Endometrial microvascular endothelial cells (primary cell): ENCODE data around the gene CENPK. TPM values are rescaled to one million over a fixed set of nuclear protein-coding genes. Genes with fewer than 3 reads are reported as not detected.

Source experiments
- in situ Hi-C: cut with HindIII; loops from 2 replicates; pipeline ENCODE4 v1.10.0; 2017; ENCODE audit warnings: low sequenced_read_pairs, low pct_unique_long_range_greater_than_20kb; ENCODE audit errors: inconsistent ontology term
- total RNA-seq: library from RNA; depleted of rRNA; stranded (reverse); fragments of >200 nt; gene quantifications from one replicate; pipeline ENCODE4 v1.2.3, GENCODE V29; 2015; ENCODE audit errors: inconsistent ontology term

The CENPK gene
- total RNA-seq, 1 donor from 2014 or later = 22.5 TPM

DNA sequence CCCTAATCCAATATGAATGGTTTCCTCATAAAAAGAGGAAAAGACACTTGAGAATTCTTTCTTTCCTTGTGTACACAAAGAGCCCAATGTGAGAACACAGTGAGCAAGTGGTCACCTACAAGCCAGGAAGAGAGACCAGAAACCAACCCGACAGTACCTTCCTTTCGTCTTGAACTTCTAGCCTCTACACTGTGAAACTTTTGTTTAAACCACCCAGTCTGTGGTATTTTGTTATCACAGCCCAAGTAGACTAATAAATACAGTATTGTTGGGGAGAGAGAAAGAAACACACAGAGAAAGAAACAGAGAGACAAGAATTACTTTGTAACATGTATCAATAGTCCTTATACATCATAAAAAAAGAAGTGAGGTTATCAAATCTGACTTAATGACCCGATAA lies 37.2 kb downstream of the CENPK start:
- in situ Hi-C loops = no loop called here

DNA sequence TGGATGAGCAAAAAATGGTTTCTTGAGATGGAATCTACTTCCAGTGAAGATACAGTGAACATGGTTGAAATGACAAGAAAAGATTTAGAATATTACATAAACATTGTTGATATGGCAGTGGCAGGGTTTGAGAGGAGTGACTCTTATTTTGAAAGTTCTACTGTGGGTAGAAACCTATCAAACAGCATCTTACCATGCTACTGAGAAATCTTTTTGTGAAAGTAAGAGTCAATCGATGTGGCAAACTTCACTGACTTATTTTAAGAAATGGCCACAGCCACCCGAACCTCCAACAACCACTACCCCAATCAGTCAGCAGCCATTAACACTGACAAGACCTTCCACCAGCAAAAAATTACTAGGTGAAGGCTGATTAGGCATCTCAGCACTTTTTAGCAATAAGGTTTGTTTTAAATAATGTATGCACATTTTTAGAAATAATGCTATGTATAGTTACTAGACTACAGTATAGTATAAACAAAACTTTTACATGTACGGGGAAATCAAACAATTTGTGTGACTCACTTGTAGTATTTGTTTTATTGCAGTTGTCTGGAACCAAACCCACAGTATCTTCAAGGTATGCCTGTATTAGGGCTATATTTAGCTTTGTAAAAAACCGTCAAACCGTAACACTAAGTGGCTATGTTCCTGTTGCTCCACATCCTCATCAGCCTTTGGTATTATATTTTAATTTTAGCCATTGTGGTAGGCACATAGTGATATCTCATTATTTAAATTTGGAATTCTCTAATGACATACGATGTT lies 50.6 kb downstream of the CENPK start:
- in situ Hi-C loops = no loop called here

DNA sequence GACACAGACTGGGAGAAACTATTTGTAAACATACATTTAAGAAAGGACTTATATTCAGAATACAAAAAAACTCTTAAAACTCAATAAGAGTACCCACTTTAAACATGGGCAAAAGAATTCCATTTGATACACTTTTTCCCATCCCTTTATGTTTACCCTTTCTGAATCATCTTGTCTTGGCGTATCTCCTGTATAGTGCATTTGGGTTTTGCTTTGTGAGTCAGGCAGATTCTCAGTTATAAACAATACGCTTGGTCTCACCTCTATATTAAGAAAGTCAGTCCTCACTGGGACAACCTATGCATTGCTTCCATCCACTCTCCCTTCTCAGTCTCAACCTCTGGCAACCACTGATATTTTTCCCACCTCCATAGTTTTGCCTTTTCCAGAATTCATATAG lies 54.0 kb downstream of the CENPK start:
- in situ Hi-C loops = no loop called here

DNA sequence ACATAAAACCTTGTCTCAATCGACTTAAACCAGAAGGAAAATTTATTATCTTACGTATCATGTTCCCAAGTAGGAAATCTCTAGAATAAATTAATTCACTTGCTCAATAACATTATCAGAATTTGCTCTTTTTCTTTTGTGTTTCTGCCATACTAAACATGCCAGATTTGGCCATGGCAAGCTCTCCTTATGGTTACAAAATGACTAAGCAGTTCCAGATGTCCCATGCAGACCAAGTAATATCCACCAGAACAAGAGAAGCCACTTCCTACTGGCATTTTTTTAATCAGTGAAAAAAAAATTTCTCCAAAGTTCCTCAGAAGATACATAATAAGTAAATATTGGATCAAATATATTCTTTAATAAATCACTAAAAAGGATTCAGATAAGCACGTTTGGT lies 56.0 kb downstream of the CENPK start:
- in situ Hi-C loops = no loop called here

DNA sequence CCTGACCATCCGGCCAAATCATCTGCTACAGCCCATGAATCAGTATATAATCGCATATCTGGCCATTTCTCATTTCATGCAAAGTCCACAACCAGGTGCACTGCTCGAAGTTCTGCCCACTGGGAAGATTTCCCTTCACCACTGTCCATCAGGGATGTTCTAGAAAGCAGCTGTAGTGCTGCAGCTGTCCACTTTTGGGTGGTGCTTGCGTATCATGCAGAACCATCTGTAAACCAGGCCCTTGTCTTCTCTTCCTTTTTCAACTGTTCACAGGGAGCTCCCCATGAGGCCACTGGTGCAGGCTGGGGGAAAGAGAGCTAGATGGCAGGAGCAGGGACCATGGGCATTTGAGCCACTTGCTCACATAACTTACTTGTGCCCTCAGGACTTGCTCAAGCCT lies 73.8 kb downstream of the CENPK start:
- in situ Hi-C loops = loop anchor here (25.0 kb wide), 1 partner anchor 527 kb away; no protein-coding TSS in a partner anchor

DNA sequence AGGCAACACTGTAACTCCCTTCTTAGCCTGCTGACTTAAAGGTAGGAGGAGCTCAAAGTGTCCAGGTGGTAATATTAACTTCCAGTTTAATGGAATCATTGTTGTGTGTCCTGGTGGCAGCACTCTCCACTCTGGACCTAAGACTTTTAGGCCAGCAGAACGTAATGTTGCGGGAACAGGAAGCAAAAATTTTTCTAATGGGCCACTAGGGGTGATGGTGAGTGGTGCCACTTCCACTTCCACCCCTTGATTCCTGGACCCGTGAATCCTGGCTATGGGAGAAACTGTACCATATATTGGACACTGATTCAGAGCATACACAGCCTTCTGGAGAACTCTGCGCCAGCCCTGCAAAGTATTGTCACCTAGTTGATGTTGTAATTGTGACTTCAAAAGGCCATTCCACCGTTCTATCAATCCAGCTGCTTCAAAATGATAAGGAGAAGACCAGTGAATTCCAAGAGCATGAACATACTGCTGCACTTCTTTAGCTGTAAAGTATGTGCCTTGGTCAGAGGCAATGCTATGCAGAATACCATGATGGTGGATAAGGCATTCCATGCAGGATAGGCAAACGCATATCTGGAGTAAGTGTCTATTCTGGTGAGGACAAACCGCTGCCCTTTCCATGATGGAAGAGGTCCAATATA lies 74.8 kb downstream of the CENPK start:
- in situ Hi-C loops = loop anchor here (25.0 kb wide), 1 partner anchor 526 kb away; no protein-coding TSS in a partner anchor

DNA sequence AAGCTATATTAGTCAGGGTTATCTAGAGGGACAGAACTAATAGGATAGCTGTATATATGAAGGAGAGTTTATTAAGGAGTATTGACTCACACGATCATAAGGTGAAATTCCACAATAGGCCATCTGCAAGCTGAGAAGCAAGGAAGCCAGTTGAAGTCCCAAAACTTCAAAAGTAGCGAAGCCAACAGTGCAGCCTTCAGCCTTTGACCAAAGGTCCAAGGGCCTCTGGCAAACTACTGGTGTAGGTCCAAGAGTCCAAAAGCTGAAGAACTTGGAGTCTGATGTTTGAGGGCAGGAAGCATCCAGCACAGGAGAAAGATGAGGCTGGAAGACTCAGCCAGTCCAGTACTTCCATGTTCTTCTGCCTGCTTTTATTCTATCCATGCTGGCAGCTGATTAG lies 76.2 kb downstream of the CENPK start:
- in situ Hi-C loops = loop anchor here (25.0 kb wide), 1 partner anchor 525 kb away; no protein-coding TSS in a partner anchor

DNA sequence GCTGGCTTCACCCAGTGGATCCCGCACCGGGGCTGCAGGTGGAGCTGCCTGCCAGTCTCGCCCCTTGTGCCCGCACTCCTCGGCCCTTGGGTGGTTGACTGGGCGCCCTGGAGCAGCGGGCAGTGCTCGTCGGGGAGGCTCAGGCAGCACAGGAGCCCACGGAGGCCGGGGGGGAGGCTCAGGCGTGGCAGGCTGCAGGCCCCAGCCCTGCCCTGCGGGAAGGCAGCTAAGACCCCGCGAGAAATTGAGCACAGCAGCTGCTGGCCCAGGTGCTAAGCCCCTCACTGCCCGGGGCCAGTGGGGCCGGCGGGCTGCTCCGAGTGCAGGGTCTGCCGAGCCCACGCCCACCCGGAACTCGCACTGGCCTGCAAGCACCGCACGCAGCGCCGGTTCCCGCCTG lies 77.6 kb downstream of the CENPK start:
- in situ Hi-C loops = loop anchor here (25.0 kb wide), 1 partner anchor 523 kb away; no protein-coding TSS in a partner anchor

DNA sequence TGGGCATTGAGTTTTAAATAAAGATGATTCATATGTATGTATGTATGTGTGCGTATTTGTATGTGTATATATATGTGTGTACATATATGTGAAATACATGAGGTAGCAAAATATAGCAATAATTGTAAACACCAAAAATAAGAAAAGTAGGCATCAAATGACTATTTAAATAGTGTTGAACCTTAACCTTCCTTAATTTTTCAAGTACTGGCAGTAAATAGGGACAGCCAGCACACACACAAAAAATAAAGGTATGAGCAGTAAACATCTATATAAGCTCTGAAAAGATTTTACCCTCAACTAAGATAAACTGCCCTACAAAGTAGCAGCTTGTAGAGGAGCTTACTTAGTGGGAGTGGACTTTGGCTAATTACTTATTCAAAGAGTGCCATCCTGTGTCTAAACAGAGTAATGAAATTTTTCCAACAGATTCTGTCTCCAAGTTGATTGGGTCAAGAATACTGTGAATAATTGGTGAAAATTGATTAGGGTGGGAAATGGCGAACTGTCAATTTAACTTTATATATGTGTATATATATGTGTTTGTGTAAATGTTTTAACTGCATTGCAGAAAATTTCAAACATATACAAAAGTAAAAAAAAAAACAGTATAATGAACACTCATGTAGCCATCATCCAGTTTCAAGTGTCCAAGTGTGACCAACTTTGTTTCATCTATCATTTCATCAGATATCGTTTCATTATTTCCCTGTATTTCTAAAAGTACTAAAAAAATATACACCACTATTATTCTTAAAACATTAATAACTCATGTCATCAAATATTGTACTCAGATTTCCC lies 79.2 kb downstream of the CENPK start:
- in situ Hi-C loops = loop anchor here (5.0 to 25.0 kb wide), 2 partner anchors 521 to 671 kb away; no protein-coding TSS in a partner anchor

DNA sequence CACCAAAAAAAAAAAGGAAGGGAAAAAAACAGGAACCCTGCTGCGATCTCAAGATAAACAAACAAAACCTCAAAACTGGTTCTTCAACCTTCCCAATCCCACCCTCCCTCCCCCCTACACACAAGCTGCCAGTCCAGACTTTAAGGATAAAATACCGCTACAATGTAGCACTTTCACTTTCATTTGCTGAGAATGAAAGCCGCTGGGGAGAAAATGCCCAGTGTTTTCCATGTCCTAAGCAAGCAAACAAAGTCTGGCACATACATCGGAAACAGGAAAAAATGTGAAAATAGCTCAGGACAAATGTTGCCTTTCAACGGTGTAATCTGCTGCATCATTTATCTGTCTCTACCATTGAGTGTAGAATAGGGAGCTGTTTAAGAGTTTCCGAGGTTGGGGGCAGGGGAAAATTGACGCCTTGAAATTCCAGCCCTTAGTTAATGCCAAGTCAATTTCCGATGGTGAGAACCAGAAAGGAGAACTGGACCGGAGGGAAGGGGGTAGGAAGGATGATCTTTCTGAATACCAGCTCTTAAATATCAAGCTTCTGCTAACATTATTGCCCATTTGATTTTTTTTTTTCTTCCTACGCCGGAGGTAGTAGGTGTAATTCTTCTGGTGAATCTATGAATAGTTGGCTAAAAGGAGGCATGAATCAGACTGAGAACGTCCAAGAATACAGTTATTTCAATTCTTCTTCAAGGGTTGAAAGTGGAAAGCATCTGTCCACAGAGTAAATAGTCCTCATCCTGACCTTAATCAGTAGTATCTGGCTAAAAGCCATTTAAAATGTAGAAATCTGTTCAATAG lies 80.0 kb downstream of the CENPK start:
- in situ Hi-C loops = loop anchor here (5.0 to 25.0 kb wide), 2 partner anchors 521 to 671 kb away; no protein-coding TSS in a partner anchor

DNA sequence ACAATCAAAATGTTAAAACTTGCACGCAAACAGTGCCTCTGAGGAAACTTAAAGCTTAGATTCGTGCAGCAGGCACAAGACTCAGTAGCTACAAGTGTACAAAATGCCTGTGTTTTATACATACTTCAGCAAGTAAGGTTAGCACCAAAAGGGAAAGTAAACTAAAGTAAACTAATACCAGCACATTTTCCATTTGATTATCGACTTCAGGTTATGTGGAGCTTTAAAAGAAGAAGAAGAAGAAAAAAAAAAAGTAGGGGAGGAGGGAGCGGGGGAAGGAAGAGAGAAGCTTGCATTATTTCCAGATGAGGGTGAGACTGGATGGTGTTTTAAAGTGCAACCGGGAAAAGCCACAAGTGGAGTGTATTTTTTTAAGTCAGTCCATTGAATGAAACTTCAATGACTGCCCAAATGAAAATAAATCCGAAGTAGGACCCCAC lies 80.7 kb downstream of the CENPK start:
- in situ Hi-C loops = loop anchor here (5.0 to 25.0 kb wide), 2 partner anchors 520 to 670 kb away; no protein-coding TSS in a partner anchor

DNA sequence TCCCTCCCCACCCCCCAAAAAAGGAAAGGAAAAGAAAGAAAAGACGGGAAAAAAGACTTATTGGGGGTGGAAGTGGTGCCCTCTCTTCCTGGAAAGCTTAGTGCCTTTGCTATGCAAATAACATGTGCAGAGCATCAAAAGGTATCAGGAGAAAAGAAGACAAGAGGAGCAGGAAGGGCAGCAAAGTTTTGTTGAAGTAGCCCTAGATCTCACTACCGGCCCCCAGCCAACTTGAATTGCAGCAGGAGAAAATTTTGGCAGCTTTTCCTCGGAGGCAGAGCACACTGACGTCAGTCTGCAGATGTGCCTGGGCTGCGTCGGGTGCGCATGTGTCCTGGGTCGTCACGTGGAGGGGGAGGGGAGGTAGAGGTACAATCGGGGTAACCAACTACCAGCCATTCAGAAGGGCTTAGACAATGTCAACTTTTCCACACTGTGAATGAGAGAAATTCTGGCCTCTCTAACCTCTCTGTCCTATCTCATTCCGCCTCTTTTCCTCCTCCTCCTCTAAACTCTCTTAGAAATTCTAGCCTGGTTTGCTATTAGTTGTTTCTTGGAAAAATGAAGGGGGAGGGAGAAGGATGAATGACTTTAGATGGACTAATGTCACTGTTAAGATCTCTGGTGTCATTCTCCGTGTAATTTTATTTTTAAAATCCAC lies 81.2 kb downstream of the CENPK start, which contains the start of gene ADAMTS6:
TSS of gene ADAMTS6 (minus strand) at position 286 of the 661 bp plus-strand sequence. CDS start 8,247 bp downstream, outside the sequence.
- in situ Hi-C loops = loop anchor here (5.0 to 25.0 kb wide), 2 partner anchors 519 to 669 kb away; no protein-coding TSS in a partner anchor

DNA sequence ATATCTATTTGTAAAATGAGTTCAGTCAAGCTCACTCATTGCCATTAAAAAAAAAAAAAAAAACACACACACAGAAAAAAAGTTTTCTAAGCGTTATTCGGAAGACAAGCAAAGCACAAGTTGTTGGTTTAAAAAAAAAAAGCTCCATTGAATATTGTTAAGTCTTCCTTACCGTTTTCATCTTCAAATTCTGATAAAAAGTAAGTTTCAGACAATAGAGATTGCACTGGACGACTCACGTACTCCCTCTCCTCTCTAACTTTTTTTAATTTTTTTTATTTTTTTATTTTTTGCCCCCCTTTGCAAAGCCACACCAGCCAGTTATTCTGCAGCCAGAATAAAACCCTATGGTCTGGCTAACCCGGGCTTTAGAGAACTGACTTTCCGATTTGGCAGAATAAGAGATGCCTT lies 81.8 kb downstream of the CENPK start:
- in situ Hi-C loops = loop anchor here (5.0 to 25.0 kb wide), 2 partner anchors 519 to 669 kb away; no protein-coding TSS in a partner anchor

DNA sequence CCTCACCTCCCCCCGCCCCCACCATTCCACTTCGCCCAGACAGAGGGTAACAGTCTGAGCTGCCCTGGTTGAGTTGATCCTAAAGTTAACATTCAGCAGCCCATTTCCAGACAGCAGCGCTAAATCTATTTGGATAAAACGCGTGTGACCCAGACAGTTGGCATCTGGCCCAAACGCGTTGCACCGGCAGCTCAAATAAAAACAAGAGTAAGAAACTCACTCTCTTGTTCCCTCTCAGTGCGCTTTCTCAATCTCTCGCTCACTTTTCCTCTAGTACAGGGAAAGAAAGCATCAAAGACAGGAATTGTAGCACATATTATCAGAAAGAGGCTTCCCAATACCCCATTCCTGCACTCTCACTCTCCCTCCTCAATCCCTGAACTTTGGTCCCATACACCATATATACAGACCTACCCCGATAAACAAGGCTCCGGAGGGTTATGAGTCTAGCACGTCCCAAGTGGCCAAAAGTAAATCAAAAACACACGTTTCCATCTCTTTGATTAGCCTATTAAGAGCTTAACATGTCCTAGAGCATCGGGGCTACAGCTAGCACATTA lies 82.6 kb downstream of the CENPK start:
- in situ Hi-C loops = loop anchor here (5.0 to 25.0 kb wide), 2 partner anchors 518 to 668 kb away; no protein-coding TSS in a partner anchor

DNA sequence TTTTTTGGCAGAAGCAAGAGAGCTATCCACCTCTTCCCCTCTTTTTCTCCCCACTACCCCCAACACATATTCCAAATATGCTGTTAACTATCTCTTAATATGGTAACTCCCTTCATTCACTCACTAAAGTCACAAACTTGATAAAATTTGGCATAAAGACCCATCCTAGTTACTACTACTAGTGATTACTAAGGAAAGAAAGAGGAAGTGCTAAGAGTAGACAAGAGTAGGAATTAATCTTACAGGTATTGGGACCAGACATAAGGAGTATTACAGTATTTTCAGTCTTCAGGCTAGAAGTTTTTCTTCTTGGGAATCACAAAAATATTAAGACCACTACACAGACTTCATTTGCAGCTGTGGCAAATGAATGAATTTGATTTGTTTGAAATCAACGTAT lies 83.4 kb downstream of the CENPK start:
- in situ Hi-C loops = loop anchor here (25.0 kb wide), 1 partner anchor 517 kb away; no protein-coding TSS in a partner anchor

DNA sequence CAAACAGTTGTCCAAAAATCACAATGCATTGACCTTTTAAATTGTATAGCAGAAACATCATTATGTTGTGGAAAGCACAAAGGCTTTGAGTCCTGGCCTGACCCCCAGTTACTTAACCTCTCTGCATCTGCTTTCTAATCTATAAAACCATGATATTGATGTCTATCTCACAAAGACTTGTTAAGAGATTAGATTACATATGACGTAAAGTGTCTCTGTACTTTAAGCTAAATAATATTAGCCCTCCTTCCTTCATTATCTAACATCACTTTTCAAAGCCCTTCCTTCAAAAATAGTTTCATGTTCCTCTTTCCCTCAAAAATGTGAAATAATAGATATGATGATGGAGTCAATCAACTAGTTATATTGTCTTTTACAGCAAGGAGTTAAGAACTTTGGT lies 84.6 kb downstream of the CENPK start:
- in situ Hi-C loops = loop anchor here (25.0 kb wide), 1 partner anchor 516 kb away; no protein-coding TSS in a partner anchor

DNA sequence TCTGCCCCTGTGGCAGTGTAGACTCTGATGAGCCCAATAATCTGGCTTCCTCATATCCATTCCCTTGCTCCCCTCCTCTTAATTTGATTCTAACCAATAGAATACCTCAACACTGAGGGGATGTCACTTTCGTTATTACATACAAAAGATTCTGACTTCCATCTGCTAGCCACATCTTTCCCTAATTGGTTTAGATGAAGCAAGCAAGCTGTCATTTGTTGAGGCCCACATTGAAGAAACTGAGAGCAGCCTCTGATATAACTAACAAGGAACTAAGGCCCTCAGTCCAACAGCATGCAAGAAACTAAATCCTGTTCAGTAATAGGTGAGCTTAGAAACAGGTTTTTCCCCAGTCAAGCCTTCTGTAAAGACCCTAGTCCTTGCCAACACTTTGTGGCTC lies 87.1 kb downstream of the CENPK start:
- in situ Hi-C loops = loop anchor here (25.0 kb wide), 1 partner anchor 514 kb away; no protein-coding TSS in a partner anchor
